ENCODE measurements around the gene F2RL3.

The F2RL3 gene

DNA sequence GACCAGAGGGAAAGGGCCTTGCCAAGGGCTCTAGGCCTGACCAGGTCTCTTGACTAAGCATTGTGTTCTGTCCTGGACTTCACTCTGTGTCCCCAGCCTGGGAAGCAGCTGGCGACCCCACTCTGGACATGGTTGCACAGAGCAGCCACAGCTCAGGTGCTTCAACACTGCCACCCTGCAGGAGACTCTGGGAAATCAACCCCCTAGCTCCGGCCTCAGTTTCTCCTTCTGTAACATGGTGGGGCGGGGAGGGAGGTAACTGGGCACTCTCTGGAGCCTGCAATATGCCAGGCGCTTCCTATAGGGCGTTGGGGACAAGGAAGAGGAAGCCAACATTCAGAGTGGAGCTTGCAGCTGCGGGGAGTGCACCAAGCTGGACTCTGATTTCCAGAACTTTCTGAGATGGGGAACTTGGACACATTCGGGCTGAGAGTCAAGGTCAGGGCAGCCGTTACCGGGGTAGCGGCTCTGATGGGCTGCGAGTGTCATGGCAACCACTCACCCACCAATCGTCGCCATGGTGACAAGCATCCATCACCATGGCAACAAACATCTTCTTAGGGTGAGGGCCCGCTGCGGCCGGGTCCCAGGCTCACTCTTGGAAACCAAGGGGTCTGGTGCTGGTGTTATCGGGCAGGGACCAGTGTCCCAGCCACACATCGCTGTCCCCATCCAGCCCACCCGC is 12.8 kb downstream of the F2RL3 start:
- H3K4me3 ChIP-seq (ENCODE audit: low read depth, low read length), result no peak overlapping the region
- TF ChIP-seq, protein P1, sequence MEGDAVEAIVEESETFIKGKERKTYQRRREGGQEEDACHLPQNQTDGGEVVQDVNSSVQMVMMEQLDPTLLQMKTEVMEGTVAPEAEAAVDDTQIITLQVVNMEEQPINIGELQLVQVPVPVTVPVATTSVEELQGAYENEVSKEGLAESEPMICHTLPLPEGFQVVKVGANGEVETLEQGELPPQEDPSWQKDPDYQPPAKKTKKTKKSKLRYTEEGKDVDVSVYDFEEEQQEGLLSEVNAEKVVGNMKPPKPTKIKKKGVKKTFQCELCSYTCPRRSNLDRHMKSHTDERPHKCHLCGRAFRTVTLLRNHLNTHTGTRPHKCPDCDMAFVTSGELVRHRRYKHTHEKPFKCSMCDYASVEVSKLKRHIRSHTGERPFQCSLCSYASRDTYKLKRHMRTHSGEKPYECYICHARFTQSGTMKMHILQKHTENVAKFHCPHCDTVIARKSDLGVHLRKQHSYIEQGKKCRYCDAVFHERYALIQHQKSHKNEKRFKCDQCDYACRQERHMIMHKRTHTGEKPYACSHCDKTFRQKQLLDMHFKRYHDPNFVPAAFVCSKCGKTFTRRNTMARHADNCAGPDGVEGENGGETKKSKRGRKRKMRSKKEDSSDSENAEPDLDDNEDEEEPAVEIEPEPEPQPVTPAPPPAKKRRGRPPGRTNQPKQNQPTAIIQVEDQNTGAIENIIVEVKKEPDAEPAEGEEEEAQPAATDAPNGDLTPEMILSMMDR (IDR thresholded peaks at IDR 0.05; ENCODE audit: low read depth, low read length), result no peak

DNA sequence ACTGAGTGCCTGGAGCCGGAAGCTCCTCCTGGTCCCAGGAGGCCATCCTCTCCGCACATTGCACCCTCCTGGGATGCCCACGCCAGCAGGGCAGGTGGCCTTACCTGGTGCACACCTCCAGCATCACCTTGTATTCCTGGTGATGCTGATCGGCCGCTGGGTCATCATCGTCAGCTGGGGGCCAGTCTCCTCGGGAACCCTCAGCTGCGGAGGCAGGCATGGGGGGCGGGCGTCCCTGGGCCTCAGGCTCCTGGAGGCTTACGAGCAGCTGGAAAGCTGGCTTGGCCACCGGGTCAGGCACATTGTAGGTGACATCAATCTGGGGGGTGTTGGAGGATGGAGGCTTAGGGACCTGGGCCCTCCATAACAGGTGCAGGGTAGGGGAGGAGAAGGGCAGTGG is 13.7 kb downstream of the F2RL3 start:
- H3K4me3 ChIP-seq (ENCODE audit: low read depth, low read length), result no peak overlapping the region
- TF ChIP-seq, protein P1 (IDR thresholded peaks at IDR 0.05; ENCODE audit: low read depth, low read length), result no peak

DNA sequence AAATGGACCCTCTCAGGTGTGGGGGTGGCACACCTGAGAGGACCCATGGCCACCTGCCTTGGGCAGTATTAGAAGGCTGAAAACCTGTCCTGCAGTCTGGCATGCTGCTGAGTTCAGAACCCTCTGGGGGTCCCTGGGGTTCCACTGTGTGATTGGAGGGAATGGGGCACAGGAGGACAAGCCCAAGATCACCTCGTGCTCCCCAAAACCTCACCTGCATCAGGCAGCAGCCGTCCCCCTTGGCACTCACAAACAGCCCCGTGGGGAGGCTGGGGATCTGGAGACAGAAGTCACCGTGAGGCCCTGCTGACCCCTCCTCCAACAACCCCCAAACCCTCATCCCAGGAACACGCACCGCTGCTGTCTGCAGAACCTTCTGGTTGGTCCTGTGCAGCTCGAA is 14.5 kb downstream of the F2RL3 start:
- H3K4me3 ChIP-seq (ENCODE audit: low read depth, low read length), result no peak overlapping the region
- TF ChIP-seq, protein P1 (IDR thresholded peaks at IDR 0.05; ENCODE audit: low read depth, low read length), result no peak

DNA sequence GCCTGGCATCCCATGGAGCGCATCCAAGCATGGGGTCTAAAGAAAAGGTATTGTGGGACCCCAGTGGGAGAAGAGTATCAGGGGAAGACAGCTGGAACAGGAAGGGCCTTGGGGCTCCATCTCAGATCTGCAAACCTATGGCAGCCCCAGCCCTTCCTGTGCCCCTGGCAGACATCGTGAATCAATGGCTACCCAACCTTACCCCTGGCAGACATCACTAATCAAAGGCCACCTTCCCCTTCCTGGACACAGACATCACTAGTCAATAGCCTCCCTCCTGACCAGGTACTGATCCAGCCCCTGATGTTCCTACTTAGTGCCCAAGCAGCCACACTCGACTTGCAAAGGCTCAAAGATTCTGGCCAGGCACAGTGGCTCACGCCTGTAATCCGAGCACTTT is 15.8 kb downstream of the F2RL3 start:
- TF ChIP-seq, protein P1 (IDR thresholded peaks at IDR 0.05; ENCODE audit: low read depth, low read length), result no peak
- H3K4me3 ChIP-seq (ENCODE audit: low read depth, low read length), result no peak overlapping the region

DNA sequence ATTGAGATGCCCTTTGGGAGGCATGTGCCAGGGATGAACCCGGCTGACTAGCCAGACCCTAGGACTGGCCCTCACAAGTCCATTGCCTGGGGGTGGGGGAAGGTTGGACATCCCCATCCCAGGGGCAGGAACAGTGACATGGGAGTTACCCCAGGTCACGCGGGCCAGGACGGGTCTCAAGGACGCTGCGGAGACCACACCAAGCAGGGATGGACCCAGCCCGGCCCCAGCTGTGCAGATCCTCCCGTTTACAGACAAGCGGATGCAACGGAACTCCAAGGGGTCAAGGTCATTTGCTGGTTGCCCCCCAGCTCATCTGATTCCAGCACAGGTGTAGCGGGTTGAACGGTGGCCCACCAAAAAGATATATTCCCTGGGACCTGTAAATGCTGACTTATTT is 20.0 kb downstream of the F2RL3 start:
- TF ChIP-seq, protein P1 (IDR thresholded peaks at IDR 0.05; ENCODE audit: low read depth, low read length), result no peak
- no peak overlapping the region for H3K4me3 ChIP-seq (ENCODE audit: low read depth, low read length)

DNA sequence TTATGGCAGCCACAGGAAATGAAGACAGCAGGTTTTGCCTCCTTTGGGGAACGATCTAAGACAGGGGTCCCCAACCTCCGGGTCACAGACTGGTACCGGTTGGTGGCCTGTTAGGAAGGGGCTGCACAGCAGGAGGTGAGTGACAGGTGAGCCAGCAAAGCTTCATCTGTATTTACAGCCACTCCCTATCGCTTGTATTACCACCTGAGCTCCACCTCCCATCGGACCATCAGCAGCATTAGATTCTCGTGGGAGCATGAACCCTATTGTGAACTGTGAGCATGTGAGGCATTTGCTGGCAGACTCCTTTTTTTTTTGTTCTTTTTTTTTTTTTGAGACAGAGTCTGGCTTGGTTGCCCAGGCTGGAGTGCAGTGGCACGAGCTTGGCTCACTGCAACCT is 22.2 kb downstream of the F2RL3 start:
- H3K4me3 ChIP-seq (ENCODE audit: low read depth, low read length), result no peak overlapping the region
- TF ChIP-seq, protein P1 (IDR thresholded peaks at IDR 0.05; ENCODE audit: low read depth, low read length), result no peak

DNA sequence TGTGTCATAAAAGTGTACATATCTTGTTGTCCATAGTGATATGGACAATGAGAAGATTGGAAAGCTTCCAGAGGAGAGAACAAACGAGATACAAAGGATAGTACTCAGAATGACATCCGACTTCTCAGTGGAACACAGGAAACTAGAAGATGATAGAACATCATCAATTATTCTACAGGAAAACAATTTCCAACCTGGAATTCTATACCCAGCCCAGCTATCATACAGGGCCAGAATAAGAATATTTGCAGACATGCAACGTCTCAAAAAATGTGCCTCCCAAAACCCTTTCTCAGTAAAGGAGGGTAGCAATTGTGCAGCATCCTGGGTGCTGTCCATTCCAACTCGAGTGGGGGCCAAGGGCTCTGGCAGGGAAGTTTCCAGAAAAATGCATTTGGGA is 24.0 kb downstream of the F2RL3 start:
- no peak overlapping the region for H3K4me3 ChIP-seq (ENCODE audit: low read depth, low read length)
- TF ChIP-seq, protein P1 (IDR thresholded peaks at IDR 0.05; ENCODE audit: low read depth, low read length), result no peak

Measured in WI38 (cell line).